GM12872 (cell line): ENCODE results near the gene HPCAL1.

Experiments
- TF ChIP-seq, protein P1 (sequence below): IDR thresholded peaks from 3 replicates; pipeline ENCODE4 v1.5.1; 2011; ENCODE audit warnings: low read depth, mild to moderate bottlenecking, low read length, moderate library complexity; ENCODE audit not compliant: insufficient read depth

The HPCAL1 gene

DNA sequence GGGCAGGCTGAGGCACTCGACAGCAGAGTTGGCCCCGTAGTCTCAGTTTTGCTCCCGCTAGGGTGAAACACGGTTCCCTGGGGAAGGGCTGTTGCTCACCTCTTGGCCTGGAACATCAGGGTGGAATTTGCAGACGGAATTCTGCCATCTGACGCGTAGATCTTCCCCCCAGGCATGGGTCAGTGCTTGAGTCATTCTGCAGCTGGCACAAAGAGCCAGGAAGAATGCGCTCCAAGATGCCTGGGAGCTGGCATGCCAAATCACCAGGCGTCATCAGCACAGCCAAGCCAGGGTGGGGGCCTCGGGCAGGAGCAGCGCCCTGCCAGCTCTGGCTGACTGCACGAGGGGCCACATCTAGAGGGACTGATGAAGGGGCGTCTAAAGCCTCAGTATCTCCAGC lies 102.7 kb downstream of the HPCAL1 start:
- TF ChIP-seq, protein P1, sequence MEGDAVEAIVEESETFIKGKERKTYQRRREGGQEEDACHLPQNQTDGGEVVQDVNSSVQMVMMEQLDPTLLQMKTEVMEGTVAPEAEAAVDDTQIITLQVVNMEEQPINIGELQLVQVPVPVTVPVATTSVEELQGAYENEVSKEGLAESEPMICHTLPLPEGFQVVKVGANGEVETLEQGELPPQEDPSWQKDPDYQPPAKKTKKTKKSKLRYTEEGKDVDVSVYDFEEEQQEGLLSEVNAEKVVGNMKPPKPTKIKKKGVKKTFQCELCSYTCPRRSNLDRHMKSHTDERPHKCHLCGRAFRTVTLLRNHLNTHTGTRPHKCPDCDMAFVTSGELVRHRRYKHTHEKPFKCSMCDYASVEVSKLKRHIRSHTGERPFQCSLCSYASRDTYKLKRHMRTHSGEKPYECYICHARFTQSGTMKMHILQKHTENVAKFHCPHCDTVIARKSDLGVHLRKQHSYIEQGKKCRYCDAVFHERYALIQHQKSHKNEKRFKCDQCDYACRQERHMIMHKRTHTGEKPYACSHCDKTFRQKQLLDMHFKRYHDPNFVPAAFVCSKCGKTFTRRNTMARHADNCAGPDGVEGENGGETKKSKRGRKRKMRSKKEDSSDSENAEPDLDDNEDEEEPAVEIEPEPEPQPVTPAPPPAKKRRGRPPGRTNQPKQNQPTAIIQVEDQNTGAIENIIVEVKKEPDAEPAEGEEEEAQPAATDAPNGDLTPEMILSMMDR = no peak

DNA sequence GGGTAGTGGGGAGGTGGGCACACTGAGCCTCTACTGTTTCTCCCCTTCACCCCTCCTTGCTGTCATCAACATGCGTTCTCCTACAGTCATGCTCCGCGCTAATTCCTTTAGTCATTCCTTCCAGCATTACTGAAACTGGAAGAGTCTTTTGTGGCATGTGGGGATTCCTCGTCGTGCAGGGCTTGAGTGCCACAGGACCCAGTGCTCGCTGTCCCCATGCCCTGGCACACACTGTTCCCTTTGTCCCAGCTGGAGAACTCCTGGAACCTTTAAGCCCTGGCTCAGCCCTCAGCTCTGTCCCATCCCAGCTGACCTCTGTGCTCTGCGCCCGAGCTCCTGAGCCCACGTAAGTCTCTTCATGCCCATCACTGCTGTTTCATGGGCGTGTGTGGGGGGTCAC lies 103.3 kb downstream of the HPCAL1 start:
- TF ChIP-seq, protein P1 = no peak

DNA sequence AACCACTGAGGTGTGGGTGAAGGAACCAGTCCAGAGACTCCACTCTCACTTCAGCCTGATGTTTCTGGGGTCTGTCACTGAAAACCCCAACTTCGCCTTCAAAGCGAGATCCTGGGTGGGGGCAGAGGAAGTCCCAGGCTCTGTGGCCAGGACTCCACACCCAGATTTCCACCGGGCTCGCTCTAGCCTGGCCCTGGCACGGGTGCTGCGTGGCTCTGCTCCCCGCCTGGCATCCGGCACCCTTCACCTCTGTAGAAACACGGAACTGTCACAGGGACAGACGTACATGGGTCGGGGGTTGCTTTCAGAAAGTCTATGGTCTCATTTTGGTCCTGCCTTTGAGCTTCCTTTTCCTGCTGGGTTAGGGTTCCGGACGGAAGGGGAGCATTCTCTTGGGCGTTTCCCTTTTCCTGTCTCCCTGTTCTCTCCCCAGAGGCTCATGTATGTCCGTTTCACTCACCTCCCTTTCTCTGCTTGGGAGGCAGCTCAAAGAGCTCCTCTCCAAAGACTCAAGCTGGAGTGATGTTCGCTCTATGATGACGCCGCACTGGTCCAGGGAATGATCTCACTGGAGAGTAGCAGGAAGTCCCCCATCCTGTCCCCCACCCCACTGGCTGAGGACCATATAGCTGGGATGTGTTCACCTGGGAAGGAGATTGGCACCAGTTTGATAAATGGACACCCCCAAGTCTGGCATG lies 103.9 kb downstream of the HPCAL1 start:
- TF ChIP-seq, protein P1 = no peak

DNA sequence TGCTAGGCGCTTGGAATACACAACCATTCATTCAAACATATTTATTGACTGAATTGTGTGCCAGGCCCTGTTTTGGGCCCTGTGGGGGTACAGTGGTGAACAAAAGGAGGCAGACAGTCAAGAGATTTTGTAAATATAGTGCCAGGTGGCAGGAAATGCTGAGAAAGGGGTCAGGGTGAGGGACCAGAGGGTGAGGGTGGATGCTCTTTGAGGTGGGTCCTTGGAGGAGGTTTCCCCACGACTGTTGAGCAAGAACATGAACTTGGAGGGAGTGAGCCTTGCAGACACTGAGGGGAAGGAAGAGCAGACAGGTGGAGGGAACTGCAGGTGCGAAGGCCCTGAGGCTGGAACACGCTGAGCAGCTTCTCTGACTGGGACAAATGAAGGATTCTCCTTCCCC lies 104.7 kb downstream of the HPCAL1 start:
- TF ChIP-seq, protein P1 = no peak

DNA sequence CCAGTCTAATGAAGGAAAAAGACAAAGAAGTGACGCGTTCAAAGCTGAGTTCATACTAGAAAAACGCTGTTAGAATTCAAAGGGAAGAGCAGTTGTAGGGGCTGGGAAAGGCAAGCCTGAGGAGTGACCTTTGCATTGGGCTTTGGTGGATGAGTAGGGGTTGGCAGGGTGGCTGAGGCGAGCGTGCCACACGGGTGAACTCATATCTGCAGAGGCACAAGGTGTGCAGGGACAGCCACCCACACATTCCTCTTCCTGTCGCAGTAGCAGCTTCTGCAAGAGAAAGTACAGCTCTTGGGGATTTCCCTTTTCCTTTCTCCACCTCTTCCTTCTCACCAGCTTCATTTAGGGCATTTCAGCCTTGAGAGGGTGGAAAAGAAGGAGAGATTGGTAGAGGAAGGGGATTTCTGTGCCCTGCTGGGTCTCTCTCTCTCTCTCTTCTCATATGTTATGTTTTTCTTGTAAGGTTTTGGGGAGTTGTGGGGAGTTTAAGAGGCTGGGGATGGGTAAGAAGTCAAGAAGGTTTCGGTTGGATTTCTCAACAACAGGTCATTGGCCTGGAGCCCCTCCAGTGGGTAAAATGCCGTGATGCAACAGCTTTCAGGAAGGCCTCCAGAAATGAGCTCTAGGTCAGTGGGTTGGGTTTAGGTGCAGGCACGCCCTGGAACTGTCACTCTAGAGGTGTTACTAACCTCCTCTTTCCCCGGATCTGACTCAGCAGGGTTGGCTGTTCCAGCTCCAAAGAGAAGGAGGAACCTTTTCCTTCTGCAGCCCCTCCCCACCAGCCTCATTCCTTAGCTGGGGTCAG lies 105.3 kb downstream of the HPCAL1 start:
- TF ChIP-seq, protein P1 = no peak

DNA sequence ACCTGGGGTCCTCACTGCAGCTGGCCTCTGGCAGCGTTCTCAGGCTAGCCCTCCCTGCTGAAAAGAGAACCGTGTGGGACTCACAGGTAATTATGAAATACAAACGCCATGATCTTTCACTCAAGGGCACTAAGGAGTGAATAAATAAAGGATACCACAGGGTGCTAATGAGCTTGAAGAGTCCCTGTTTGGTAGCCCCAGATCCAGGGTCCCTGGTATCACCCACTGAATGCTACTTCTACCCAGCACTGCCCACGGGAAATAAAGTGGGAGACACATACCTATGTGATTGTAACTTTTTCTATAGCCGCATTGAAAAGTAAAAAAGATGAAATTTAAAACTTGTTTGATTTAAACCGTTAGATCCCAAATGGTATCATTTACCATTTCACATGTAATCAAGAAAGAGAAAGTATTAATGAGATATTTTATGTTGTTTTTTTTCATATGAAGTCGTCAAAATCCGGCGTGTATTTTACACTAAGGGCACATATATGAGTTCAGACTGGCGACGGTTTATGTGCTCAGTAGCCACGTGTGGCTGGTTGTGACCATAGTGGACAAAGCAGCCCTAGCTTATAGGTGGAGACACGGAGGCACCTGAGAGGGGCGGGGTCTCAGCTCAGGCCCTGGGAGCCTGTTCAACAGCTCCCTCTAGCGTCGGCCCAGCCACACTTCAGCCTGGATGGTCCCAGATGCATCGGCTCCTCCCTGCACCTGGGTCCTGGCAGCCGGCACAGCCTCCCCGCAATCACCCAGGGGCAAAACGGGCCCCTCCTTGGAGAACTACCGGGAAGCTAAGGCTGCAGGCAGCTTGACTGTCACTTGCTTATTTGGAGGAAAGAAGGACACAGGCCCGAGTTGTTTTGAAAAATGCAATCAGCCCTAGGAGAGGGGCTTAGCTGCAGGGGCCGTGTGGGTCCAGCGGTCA lies 106.2 kb downstream of the HPCAL1 start:
- TF ChIP-seq, protein P1 = peak; percentile 98
